Sigmoid colon (tissue), 4 donors: ENCODE data around the gene SLX4IP.

Experiments
- EP300 ChIP-seq, 4 donors: sonication (generic); formaldehyde crosslinking; IDR thresholded peaks; one replicate each; pipeline ENCODE4 v1.6.1; 2017; ENCODE audit warnings: antibody characterized with exemption in 4 of 4
- POLR2AphosphoS5 ChIP-seq, 4 donors: sonication (generic); formaldehyde crosslinking; IDR thresholded peaks; one replicate each; pipeline ENCODE4 v1.6.1; 2017; ENCODE audit warnings: antibody characterized with exemption in 4 of 4

- TF ChIP-seq POLR2AphosphoS5 (IDR thresholded peaks at IDR 0.05) = no peak
- TF ChIP-seq EP300 (IDR thresholded peaks at IDR 0.05) = no peak
These were observed 69.5 kb downstream of the SLX4IP start for GRCh38 chr20:10504608-10504993.
